Measurements from ENCODE around the gene ARL5C.

Gene ARL5C

GRCh38 chr17:39110435-39111136, 55.4 kb downstream of the ARL5C start:
- no peak for DNase-seq (ENCODE audit: low read depth)
- H3K4me3 ChIP-seq (ENCODE audit: low read length) = no peak overlapping the region
- no peak for TF ChIP-seq CTCF (conservative IDR thresholded peaks at IDR 0.05; ENCODE audit: low read length)

GRCh38 chr17:39108461-39109375, 57.2 kb downstream of the ARL5C start:
- H3K4me3 ChIP-seq (ENCODE audit: low read length) = no peak overlapping the region
- no peak for DNase-seq (ENCODE audit: low read depth)
- TF ChIP-seq CTCF (conservative IDR thresholded peaks at IDR 0.05; ENCODE audit: low read length) = no peak

GRCh38 chr17:39107973-39108372, 58.0 kb downstream of the ARL5C start:
- no peak overlapping the region for H3K4me3 ChIP-seq (ENCODE audit: low read length)
- DNase-seq (ENCODE audit: low read depth) = no peak
- no peak for TF ChIP-seq CTCF (conservative IDR thresholded peaks at IDR 0.05; ENCODE audit: low read length)

GRCh38 chr17:39107155-39107554, 58.8 kb downstream of the ARL5C start:
- DNase-seq (ENCODE audit: low read depth) = no peak
- H3K4me3 ChIP-seq (ENCODE audit: low read length) = no peak overlapping the region
- TF ChIP-seq CTCF (conservative IDR thresholded peaks at IDR 0.05; ENCODE audit: low read length) = no peak
